ENCODE data around the gene BCDIN3D. TPM values are rescaled to one million over a fixed set of nuclear protein-coding genes. Genes with fewer than 3 reads are reported as not detected.

Gene BCDIN3D
- total and polyA plus RNA-seq, 2 donors (not counting 3 experiments of a cell fraction or from before 2014, with no cell fraction given): 1.8 to 3.1 TPM

GRCh38 chr12:49803693-49804450 is 39.0 kb downstream of the BCDIN3D start:
- Histone ChIP-seq H3K4me2 (ENCODE audit: insufficient read depth, low read length) (no peak overlapping the region), H3K9me3 (replicated peaks; ENCODE audit: control insufficient read depth, insufficient read depth, low read length) (no peaks in the 10 kb centered on the region), H3K27me3 (ENCODE audit: control insufficient read depth in 2 of 2, insufficient read depth in 2 of 2, low read length in 2 of 2) (no peaks in the 10 kb centered on the region), H4K20me1 (replicated peaks; ENCODE audit: control insufficient read depth, extremely low read depth, insufficient read depth, low read length) (no peaks in the 10 kb centered on the region), H3K4me3 (replicated peaks in 1 of 3; ENCODE audit: insufficient read depth in 1 of 3, low read depth in 1 of 3, low read length in 3 of 3) (no peak overlapping the region), H3K36me3 (ENCODE audit: control insufficient read depth in 2 of 2, extremely low read depth in 1 of 2, insufficient read depth in 2 of 2, low read length in 2 of 2) (peaks cover 16 to 51% of the 10 kb centered on the region in 2 experiments), H3K4me1 (ENCODE audit: control insufficient read depth, extremely low read depth, insufficient read depth, low read length) (no peaks in the 10 kb centered on the region), H3K9me1 (replicated peaks; ENCODE audit: control insufficient read depth, extremely low read depth, insufficient read depth, low read length) (no peaks in the 10 kb centered on the region), H3K79me2 (ENCODE audit: control insufficient read depth, insufficient read depth, low read length) (no peaks in the 10 kb centered on the region), H3K27ac (ENCODE audit: insufficient read depth, low read depth, low read length) (no peak overlapping the region), H3K9ac (replicated peaks; ENCODE audit: extremely low read depth, insufficient read depth, low read length) (no peak overlapping the region), H2AFZ (ENCODE audit: low read depth, low read length) (no peak overlapping the region)
- dilution Hi-C loops (cut with MboI; ENCODE audit: extremely low pct_ligation_motif_present, low sequenced_read_pairs): no loop called here
- no TSS peak for BruUV-seq (replicated peaks)
- POLR2A ChIA-PET: no interaction called here
- CTCF ChIA-PET: interaction anchor here (1.2 to 1.9 kb wide), 3 partner anchors 9 to 47 kb away, joined by 3 to 8 read pairs (median 3); no protein-coding TSS in a partner anchor
- TF ChIP-seq, protein P1, sequence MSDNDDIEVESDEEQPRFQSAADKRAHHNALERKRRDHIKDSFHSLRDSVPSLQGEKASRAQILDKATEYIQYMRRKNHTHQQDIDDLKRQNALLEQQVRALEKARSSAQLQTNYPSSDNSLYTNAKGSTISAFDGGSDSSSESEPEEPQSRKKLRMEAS (IDR thresholded peaks at IDR 0.05; ENCODE audit: insufficient read depth, insufficient read length): no peak
- TF ChIP-seq POLR2A (IDR thresholded peaks at IDR 0.05; ENCODE audit: low read depth, low read length): no peak
- FAIRE-seq (no peak), DNase-seq (ENCODE audit: low read depth, low spot score) (no peak)
- intact Hi-C loops (cut with micrococcal nuclease): no loop called here

DNA sequence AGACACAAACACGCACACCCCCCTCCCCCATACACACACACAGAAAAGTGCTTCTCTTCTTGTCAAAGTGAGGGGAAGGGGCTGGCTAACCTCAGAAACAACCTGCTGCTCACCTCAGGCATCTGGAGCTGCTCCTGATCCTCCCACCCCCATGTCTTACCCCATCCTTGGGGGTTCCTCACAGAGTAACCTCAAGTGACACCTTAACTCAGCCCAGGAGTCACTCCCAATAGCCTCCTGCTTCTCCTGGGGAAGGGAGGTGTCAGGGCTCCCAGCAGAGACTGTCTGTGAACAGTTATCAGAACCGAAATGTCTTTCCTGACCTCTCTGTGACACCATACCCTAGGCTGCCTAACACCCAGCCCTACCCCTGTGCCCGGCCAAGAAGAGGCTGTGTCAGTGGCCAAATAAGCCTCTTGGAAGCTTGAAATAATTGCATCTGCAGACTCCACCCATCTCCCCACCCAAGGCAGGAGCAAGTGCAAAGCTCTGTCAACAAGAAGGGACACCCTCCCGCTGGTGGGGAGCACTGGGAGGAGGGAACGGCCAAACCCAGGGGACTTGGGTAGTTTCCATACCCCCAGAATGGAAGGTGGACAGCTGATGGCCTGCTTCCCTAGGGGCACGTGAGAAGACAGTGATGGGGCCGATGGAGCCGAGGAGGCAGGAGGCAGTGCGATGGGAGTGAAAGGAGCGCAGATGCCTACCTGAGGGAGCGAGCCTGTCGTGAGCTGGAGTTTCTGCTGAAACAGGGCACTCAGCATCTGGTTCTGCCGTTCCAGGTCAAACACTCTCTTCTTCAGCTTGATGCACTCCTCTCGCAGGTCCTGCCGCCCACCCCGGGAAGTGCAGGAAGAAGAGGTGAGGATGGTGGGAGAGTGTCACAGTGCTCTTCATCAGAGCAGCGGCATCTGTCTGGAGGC is 41.5 kb downstream of the BCDIN3D start:
- DNase-seq (ENCODE audit: low read depth, low spot score): no peak
- no peaks in the 10 kb centered on the region for H3K79me2 ChIP-seq (ENCODE audit: control insufficient read depth, insufficient read depth, low read length)
- no peak overlapping the region for H3K27ac ChIP-seq (ENCODE audit: insufficient read depth, low read depth, low read length)
- H4K20me1 ChIP-seq (replicated peaks; ENCODE audit: control insufficient read depth, extremely low read depth, insufficient read depth, low read length): no peaks in the 10 kb centered on the region
- peaks cover 16 to 73% of the 10 kb centered on the region in 2 experiments for H3K36me3 ChIP-seq (ENCODE audit: control insufficient read depth in 2 of 2, extremely low read depth in 1 of 2, insufficient read depth in 2 of 2, low read length in 2 of 2)
- no peaks in the 10 kb centered on the region for H3K27me3 ChIP-seq (ENCODE audit: control insufficient read depth in 2 of 2, insufficient read depth in 2 of 2, low read length in 2 of 2)
- H3K4me3 ChIP-seq (replicated peaks in 1 of 3; ENCODE audit: insufficient read depth in 1 of 3, low read depth in 1 of 3, low read length in 3 of 3): no peak overlapping the region
- H3K9me3 ChIP-seq (replicated peaks; ENCODE audit: control insufficient read depth, insufficient read depth, low read length): no peaks in the 10 kb centered on the region
- BruUV-seq (replicated peaks): no TSS peak
- dilution Hi-C loops (cut with MboI; ENCODE audit: extremely low pct_ligation_motif_present, low sequenced_read_pairs) (no loop called here), intact Hi-C loops (cut with micrococcal nuclease) (no loop called here)
- CTCF ChIA-PET: interaction anchor here (1.2 to 5.7 kb wide), 3 partner anchors 19 to 38 kb away, joined by 3 to 25 read pairs (median 3); no protein-coding TSS in a partner anchor
- no peaks in the 10 kb centered on the region for H3K4me1 ChIP-seq (ENCODE audit: control insufficient read depth, extremely low read depth, insufficient read depth, low read length)
- no peak for FAIRE-seq
- H3K9ac ChIP-seq (replicated peaks; ENCODE audit: extremely low read depth, insufficient read depth, low read length): no peak overlapping the region
- H2AFZ ChIP-seq (ENCODE audit: low read depth, low read length): no peak overlapping the region
- no peaks in the 10 kb centered on the region for H3K9me1 ChIP-seq (replicated peaks; ENCODE audit: control insufficient read depth, extremely low read depth, insufficient read depth, low read length)
- no peak for TF ChIP-seq GATA2 (IDR thresholded peaks at IDR 0.05; ENCODE audit: insufficient read depth, insufficient read length, low read depth, low read length)
- no peak for TF ChIP-seq JUN (IDR thresholded peaks at IDR 0.05; ENCODE audit: borderline replicate concordance, insufficient read depth, insufficient read length, low read depth)
- no peak for TF ChIP-seq FOS (IDR thresholded peaks at IDR 0.05; ENCODE audit: borderline replicate concordance, insufficient read depth, low read length)
- TF ChIP-seq, protein P1 (IDR thresholded peaks at IDR 0.05; ENCODE audit: insufficient read depth, insufficient read length): no peak
- TF ChIP-seq CTCF (IDR thresholded peaks at IDR 0.05; ENCODE audit: extremely low read depth in 1 of 2, insufficient read depth in 1 of 2, low read depth in 1 of 2, low read length in 2 of 2): no peak
- no peak for TF ChIP-seq MYC (IDR thresholded peaks at IDR 0.05; ENCODE audit: low read depth, low read length)
- no peak for TF ChIP-seq POLR2A (IDR thresholded peaks at IDR 0.05; ENCODE audit: low read depth, low read length)
- no peak for TF ChIP-seq POLR2AphosphoS5 (IDR thresholded peaks at IDR 0.05; ENCODE audit: insufficient read depth, low read depth, low read length)
- TF ChIP-seq EZH2 (IDR thresholded peaks at IDR 0.05; ENCODE audit: borderline replicate concordance, low read depth, low read length, severe bottlenecking): no peak
- POLR2A ChIA-PET: no interaction called here
- no peak overlapping the region for H3K4me2 ChIP-seq (ENCODE audit: insufficient read depth, low read length)
